Choroid plexus epithelial cell (primary cell): ENCODE measurements around the gene CROCC2.

Experiments
- DNase-seq: peaks from one replicate; pipeline ENCODE4 v3.0.0-alpha.2; 2010; ENCODE audit warnings: low read depth
- H3K4me3 ChIP-seq: 2 replicates; pipeline ENCODE4 v1.5.1; 2011; ENCODE audit warnings: low read depth, mild to moderate bottlenecking, control low read depth, low read length, moderate library complexity
- TF ChIP-seq, protein P1 (sequence below): conservative IDR thresholded peaks from 2 replicates; pipeline ENCODE4 v1.5.1; 2011; ENCODE audit warnings: low read depth, mild to moderate bottlenecking, control low read depth, inconsistent platforms, low read length, moderate library complexity

The CROCC2 gene

DNA sequence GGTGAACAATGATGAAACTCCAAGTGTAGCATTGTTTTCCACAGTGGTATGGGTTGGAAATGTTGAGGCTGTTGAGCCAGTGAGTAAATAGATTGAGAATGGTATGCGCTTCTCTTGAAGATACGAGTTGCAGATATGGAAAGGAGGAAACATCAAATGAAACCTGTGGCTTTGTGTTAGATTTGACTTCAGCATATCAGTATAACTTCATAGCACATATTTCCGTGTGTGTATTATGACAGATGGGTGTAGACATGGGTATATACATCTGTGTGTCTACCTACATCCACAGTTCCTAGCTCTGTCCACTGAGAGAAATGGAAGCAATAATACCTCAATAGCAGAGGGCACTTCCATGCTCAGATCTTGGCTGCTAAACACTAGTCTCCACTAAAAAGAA is 100.3 kb downstream of the CROCC2 start:
- TF ChIP-seq, protein P1, sequence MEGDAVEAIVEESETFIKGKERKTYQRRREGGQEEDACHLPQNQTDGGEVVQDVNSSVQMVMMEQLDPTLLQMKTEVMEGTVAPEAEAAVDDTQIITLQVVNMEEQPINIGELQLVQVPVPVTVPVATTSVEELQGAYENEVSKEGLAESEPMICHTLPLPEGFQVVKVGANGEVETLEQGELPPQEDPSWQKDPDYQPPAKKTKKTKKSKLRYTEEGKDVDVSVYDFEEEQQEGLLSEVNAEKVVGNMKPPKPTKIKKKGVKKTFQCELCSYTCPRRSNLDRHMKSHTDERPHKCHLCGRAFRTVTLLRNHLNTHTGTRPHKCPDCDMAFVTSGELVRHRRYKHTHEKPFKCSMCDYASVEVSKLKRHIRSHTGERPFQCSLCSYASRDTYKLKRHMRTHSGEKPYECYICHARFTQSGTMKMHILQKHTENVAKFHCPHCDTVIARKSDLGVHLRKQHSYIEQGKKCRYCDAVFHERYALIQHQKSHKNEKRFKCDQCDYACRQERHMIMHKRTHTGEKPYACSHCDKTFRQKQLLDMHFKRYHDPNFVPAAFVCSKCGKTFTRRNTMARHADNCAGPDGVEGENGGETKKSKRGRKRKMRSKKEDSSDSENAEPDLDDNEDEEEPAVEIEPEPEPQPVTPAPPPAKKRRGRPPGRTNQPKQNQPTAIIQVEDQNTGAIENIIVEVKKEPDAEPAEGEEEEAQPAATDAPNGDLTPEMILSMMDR, result no peak
- H3K4me3 ChIP-seq, result no peak overlapping the region
- DNase-seq, result no peak

DNA sequence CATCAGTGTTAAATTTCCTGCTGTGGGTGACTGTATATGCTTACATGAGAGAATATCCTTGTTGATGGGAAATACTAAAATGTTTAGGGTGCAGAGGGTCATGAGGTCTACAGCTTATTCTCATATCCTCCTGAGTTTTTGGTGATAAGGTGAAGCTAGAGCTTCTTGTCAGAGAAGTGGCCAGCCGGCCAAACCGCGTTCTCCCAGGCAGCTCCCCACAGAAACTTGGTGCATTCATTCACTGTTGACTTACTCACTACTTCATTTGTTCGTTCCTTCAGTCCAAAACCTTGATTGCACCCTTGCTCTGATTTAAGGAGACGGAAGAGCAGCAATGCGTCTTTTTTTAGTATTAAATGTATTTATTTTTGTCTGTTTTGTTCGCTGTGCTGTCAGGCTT is 101.0 kb downstream of the CROCC2 start:
- TF ChIP-seq, protein P1, result no peak
- DNase-seq, result no peak
- H3K4me3 ChIP-seq, result no peak overlapping the region

DNA sequence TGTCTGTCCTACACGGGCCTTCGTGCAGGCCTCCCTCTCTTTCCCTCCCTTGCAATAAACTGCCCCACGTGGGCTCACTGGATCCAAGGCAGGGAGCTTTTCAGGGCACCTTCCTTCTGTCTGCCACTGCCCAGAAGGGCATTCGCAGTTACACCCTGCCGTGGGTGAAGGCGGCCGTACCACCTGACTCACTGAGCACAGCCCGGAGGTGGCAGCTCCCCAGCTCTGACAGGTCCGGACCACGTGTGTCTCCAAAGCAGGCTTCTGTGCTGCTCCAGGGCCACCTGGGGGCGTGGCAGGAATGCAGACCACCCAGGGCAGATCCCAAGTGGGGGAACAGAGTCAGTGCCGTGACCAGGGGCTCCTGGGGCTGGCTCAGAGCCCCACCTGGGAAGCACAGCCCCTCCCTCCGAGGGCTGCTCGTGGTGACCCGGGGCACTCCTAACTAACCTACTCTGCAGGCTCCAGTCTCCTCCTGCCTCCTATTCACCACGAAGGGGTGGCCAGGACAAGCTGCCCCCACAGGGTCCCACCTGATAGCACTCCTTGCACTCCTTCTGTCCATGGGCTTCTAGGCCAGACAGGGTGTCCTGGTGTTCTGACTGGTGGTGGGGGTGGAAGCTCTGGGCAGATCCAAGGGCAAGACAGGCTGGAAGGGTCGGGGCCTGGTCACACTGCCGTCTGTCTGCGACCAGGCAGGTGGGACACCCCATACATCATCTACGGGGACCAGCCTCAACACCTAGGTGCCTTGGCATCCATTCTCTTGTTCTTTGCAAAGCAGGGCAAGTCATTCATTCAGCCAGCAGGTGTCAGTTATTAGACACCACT is 102.0 kb downstream of the CROCC2 start:
- DNase-seq, result no peak
- TF ChIP-seq, protein P1, result no peak
- H3K4me3 ChIP-seq, result no peak overlapping the region

DNA sequence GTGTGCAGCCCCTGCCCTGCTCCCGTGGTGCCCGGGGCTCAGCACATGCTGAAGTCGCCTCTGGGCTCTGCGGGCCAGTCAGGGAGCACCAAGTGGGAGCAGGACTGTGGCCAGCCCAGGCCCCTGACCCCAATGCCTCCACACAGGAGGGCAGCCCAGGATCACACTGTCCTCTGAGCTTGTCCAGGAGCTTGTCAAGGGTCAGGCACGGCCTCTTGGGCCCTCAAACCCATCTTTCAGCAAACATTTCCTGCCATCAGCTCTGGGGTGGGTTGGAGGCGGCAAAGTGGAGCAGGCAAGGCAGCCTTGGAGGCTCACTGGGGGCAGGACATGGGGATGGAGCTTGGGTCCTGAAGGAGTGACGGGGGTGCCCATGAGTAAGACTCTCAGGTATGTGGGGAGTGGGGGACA is 102.6 kb downstream of the CROCC2 start:
- H3K4me3 ChIP-seq, result no peak overlapping the region
- TF ChIP-seq, protein P1, result no peak
- DNase-seq, result no peak

DNA sequence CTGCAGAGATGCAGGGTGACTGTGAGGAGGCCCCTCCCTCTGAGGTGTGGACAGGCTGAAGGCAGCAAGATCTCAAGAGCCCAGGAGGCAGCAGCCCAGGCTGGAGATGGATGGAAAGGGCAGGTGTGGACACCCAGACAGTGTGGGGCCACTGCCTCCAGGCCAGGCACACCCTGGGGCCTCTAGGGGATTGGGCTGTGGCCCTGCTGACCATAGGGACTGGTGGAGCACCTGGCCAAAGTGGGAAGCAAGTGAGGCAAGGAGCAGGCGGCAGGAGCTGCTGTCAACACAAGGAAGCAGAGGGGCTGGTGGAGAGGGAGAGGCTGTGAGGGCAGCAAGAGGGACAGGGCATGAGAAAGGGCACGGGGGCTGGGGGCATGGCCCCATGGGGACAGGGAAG is 103.1 kb downstream of the CROCC2 start:
- no peak overlapping the region for H3K4me3 ChIP-seq
- DNase-seq, result no peak

DNA sequence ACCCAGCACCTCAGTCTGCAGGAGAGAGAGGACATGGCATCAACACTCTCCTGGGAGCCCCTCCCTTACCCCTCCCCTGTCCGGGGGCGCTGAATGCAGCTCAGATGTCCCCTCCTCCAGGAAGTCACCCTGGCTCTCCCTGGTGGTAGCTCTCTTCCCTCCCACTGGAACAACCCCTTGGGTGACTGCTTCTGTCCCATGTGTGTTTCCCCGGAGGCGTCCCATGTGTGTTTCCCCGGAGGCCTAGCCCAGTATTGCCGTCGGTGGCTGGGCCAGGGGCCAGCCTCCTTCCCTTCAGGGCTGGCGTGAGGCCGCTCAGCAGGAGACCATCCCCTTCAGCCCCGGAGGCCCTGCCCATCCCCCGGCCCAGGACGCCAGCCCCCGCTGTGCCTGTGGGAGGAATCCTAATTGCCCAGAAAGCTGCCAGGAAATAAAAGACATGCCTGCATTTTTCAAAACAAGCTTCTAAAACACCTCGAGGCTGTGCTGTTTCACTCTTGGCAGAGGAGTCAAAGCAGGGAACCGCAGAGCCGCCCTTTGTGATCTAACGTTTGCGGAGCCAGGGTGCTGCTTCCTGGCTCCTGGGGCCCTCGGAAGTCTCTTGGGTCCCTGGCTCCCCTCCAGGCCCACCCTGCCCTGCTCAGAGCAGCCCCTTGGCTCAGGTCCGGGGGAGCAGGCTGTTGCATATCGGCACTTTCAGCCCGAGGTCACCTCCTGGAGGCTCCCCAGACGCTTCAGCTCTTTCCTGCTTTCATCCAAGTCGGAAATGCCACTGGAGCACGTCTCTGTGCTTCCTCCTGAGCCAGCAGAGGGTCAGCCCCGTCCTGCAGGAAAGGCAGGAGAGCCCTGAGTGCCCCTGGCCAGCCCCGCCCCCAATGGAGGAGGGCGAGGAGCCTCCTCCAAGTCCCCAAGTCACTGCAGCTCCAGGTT is 103.7 kb downstream of the CROCC2 start:
- TF ChIP-seq, protein P1, result peak; percentile 10
- DNase-seq, result peak; percentile 93
- peak overlapping the region; percentile 1 for H3K4me3 ChIP-seq

More for the DNA sequence above, 103.1 kb downstream of the CROCC2 start:
- TF ChIP-seq, protein P1, result no peak
